ENCODE results near the gene BORCS8. TPM values are rescaled to one million over a fixed set of nuclear protein-coding genes. Genes with fewer than 3 reads are reported as not detected.

BORCS8 gene
- polyA plus RNA-seq, 1 donor from 2014 or later: 75.6 TPM

GRCh38 chr19:19232261-19232721, 40.3 kb upstream of the BORCS8 start:
- no peak overlapping the region for H3K4me2 ChIP-seq (ENCODE audit: low read length)
- H3F3A ChIP-seq (ENCODE audit: insufficient read depth, low read length, poor library complexity, severe bottlenecking): no peaks in the 10 kb centered on the region
- TF ChIP-seq REST (IDR thresholded peaks at IDR 0.05; ENCODE audit: borderline replicate concordance) (no peak), MXI1 (conservative IDR thresholded peaks at IDR 0.05; ENCODE audit: poor library complexity, severe bottlenecking) (no peak), SMC3 (conservative IDR thresholded peaks at IDR 0.05; ENCODE audit: poor library complexity) (no peak), EP300 (conservative IDR thresholded peaks at IDR 0.05; ENCODE audit: poor library complexity, severe bottlenecking) (no peak), POLR2AphosphoS5 (IDR thresholded peaks at IDR 0.05) (no peak), EZH2 (IDR thresholded peaks at IDR 0.05; ENCODE audit: borderline replicate concordance, insufficient read depth, low read length, poor library complexity, severe bottlenecking) (no peak), TAF1 (IDR thresholded peaks at IDR 0.05; ENCODE audit: low read depth) (no peak), RAD21 (conservative IDR thresholded peaks at IDR 0.05) (no peak)
- TF ChIP-seq, protein P1, sequence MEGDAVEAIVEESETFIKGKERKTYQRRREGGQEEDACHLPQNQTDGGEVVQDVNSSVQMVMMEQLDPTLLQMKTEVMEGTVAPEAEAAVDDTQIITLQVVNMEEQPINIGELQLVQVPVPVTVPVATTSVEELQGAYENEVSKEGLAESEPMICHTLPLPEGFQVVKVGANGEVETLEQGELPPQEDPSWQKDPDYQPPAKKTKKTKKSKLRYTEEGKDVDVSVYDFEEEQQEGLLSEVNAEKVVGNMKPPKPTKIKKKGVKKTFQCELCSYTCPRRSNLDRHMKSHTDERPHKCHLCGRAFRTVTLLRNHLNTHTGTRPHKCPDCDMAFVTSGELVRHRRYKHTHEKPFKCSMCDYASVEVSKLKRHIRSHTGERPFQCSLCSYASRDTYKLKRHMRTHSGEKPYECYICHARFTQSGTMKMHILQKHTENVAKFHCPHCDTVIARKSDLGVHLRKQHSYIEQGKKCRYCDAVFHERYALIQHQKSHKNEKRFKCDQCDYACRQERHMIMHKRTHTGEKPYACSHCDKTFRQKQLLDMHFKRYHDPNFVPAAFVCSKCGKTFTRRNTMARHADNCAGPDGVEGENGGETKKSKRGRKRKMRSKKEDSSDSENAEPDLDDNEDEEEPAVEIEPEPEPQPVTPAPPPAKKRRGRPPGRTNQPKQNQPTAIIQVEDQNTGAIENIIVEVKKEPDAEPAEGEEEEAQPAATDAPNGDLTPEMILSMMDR (IDR thresholded peaks at IDR 0.05; ENCODE audit: poor library complexity, severe bottlenecking): no peak
- peaks cover 29% of the 10 kb centered on the region for H3K36me3 ChIP-seq (ENCODE audit: insufficient read depth, low read length)
- H2AFZ ChIP-seq (ENCODE audit: low read depth, low read length): no peak overlapping the region
- no peaks in the 10 kb centered on the region for H3K9me2 ChIP-seq (ENCODE audit: insufficient read depth, low read length)
- no peak overlapping the region for H3K27ac ChIP-seq (ENCODE audit: low read length)
- H3K9ac ChIP-seq (ENCODE audit: low read length): no peak overlapping the region
- H3K79me2 ChIP-seq (replicated peaks; ENCODE audit: insufficient read depth, low read length): no peaks in the 10 kb centered on the region
- no peaks in the 10 kb centered on the region for H4K20me1 ChIP-seq (ENCODE audit: insufficient read depth)
- H3K27me3 ChIP-seq (ENCODE audit: insufficient read depth, low read depth, low read length): no peaks in the 10 kb centered on the region
- peaks cover 8% of the 10 kb centered on the region for H3K9me3 ChIP-seq (ENCODE audit: low read length)
- no peak overlapping the region for H3K4me3 ChIP-seq (ENCODE audit: low read length)

DNA sequence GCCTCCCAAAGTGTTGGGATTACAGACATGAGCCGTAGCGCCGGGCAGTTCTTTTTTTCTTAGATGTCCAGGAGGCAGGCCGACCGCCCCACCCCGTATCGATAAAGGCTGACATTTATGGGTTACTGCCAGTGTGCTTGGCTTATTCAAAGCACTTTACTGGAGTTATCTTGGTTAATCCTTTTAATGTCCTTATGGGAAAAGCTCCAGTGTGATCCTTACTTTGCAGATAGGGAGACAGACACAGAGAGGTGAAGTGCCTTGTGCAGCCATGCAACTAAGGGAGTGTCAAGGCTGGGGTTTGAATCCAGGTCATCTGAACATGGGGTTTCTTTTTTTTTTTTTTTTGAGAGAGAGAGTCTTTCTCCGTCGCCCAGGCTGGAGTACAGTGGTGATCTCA, 39.0 kb upstream of the BORCS8 start:
- Histone ChIP-seq H3K9me2 (ENCODE audit: insufficient read depth, low read length) (no peaks in the 10 kb centered on the region), H3K4me2 (ENCODE audit: low read length) (no peak overlapping the region), H3K9ac (ENCODE audit: low read length) (no peak overlapping the region), H3K9me3 (ENCODE audit: low read length) (peaks cover 8% of the 10 kb centered on the region), H4K20me1 (ENCODE audit: insufficient read depth) (no peaks in the 10 kb centered on the region), H2AFZ (ENCODE audit: low read depth, low read length) (no peak overlapping the region), H3K79me2 (replicated peaks; ENCODE audit: insufficient read depth, low read length) (no peaks in the 10 kb centered on the region), H3K27ac (ENCODE audit: low read length) (no peak overlapping the region), H3K36me3 (ENCODE audit: insufficient read depth, low read length) (peaks cover 26% of the 10 kb centered on the region), H3K27me3 (ENCODE audit: insufficient read depth, low read depth, low read length) (no peaks in the 10 kb centered on the region), H3K4me3 (ENCODE audit: low read length) (no peak overlapping the region), H3F3A (ENCODE audit: insufficient read depth, low read length, poor library complexity, severe bottlenecking) (no peaks in the 10 kb centered on the region)
- TF ChIP-seq REST (IDR thresholded peaks at IDR 0.05; ENCODE audit: borderline replicate concordance): no peak
- TF ChIP-seq POLR2AphosphoS5 (IDR thresholded peaks at IDR 0.05): no peak
- no peak for TF ChIP-seq MXI1 (conservative IDR thresholded peaks at IDR 0.05; ENCODE audit: poor library complexity, severe bottlenecking)
- TF ChIP-seq RAD21 (conservative IDR thresholded peaks at IDR 0.05): no peak
- TF ChIP-seq, protein P1 (IDR thresholded peaks at IDR 0.05; ENCODE audit: poor library complexity, severe bottlenecking): no peak
- TF ChIP-seq EZH2 (IDR thresholded peaks at IDR 0.05; ENCODE audit: borderline replicate concordance, insufficient read depth, low read length, poor library complexity, severe bottlenecking): no peak
- TF ChIP-seq TAF1 (IDR thresholded peaks at IDR 0.05; ENCODE audit: low read depth): no peak
- no peak for TF ChIP-seq EP300 (conservative IDR thresholded peaks at IDR 0.05; ENCODE audit: poor library complexity, severe bottlenecking)
- no peak for TF ChIP-seq SMC3 (conservative IDR thresholded peaks at IDR 0.05; ENCODE audit: poor library complexity)

Measured in neural cell (in vitro differentiated cells).